ENCODE measurements around the gene CTXN3.
"Not testable (repeated sequence)": the region's sequence is repeated elsewhere in the genome, so short reads cannot be mapped to it uniquely, and the experiment has no call there.

Gene CTXN3

DNA sequence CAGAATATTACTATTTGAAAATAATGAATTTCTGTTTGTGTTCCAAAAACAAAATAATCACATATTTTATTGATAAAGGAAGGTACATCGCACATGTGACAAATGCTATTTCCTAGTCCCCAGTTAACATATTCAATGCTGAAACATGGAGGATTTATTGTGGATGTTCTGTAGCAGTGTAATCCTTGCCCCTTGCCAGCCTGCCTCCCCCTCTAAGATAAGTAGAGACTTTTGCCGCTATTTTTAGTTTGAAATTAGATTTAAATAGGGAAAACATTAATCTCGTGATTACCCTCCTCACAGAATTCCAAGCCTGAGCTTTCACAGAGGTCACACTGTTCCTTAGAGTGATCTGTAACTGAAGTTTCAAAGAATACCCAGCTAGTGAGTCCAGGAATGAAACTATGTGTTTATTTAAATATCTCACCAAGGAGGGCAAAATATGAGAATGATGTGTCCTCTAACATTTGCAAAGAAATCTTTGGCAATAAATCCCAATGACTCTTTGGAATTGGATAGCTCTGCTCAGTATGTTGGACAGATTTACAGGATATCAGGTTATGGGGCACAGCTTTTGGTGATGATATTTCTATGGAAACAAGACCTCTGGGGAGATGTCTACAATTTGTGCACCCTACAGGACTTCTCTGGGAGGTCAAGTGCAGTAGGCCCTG is 17.3 kb downstream of the CTXN3 start:
- H3K27ac ChIP-seq: no peak overlapping the region
- TF ChIP-seq, protein P1, sequence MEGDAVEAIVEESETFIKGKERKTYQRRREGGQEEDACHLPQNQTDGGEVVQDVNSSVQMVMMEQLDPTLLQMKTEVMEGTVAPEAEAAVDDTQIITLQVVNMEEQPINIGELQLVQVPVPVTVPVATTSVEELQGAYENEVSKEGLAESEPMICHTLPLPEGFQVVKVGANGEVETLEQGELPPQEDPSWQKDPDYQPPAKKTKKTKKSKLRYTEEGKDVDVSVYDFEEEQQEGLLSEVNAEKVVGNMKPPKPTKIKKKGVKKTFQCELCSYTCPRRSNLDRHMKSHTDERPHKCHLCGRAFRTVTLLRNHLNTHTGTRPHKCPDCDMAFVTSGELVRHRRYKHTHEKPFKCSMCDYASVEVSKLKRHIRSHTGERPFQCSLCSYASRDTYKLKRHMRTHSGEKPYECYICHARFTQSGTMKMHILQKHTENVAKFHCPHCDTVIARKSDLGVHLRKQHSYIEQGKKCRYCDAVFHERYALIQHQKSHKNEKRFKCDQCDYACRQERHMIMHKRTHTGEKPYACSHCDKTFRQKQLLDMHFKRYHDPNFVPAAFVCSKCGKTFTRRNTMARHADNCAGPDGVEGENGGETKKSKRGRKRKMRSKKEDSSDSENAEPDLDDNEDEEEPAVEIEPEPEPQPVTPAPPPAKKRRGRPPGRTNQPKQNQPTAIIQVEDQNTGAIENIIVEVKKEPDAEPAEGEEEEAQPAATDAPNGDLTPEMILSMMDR (IDR thresholded peaks at IDR 0.05): no peak
- TF ChIP-seq ZFX (IDR thresholded peaks at IDR 0.05; ENCODE audit: borderline replicate concordance): no peak

DNA sequence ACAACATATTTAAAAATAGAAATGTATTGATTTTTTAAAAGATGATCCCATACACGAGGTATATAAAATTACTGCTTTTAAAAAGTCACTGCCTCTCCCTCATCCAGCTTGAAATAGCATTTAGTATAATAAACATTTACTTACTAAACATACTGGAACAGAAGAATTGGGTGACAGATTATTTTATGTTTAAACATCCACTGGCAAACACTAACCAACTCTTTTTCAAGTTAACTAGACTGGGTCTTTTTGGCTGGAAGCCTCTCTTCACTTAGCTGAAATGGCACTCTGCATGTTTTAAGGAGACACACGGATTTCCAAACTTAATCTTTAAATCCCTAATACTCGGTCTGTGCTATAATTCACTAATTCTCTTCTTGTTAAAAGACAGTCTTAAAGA is 19.0 kb downstream of the CTXN3 start:
- TF ChIP-seq ZFX (IDR thresholded peaks at IDR 0.05; ENCODE audit: borderline replicate concordance): no peak
- TF ChIP-seq, protein P1 (IDR thresholded peaks at IDR 0.05): no peak
- H3K27ac ChIP-seq: peak overlapping the region; percentile 59

DNA sequence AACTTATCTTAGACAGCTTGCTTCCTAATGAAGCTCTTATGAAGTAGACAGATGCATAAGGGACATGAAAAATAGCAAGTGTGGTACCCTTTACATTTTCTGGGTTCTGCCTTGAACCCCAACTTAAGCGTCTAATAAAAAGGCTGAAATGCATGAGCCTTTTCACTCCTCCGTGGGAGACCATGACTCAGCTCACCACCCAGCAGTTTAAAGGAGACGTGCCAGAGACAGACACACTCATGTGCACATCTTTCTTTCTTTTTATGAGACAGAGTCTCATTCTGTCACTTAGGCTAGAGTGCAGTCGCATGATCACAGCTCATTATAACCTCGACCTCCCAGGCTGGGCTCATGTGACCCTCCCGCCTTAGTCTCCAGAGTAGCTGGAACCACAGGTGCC is 22.3 kb downstream of the CTXN3 start:
- TF ChIP-seq ZFX (IDR thresholded peaks at IDR 0.05; ENCODE audit: borderline replicate concordance): no peak
- TF ChIP-seq, protein P1 (IDR thresholded peaks at IDR 0.05): no peak
- H3K27ac ChIP-seq: no peak overlapping the region

DNA sequence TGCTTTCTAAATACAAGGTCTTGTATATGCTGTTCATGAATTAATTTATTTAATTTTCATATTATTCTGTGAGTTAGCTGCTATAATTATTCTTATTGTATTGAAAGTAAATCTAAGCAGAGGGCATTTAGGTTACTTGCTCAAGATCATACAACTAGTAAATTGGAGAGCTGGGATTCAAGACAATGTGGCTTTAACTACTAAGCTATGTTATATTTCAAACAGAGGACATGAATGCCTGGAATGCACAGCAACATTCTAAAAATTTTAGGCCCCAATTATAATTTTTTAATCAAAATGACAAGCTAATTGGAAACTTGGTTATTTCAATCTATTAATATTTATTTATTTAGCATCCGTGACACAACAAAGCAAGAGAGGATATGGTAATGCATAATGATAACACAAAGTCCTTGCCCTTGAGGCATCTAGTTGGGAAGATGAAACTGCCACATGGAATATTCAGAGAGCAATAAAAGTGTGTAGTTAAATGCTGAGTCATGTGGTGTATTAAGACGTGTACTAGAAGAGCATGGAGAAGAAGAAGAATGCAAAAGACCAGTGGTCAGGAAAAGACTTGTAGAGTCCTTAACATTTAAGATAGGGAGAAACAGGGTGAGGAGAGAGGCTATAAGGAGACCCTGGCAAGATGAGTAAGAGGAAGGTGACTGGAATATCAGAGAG is 24.4 kb downstream of the CTXN3 start:
- H3K27ac ChIP-seq: no peak overlapping the region
- no peak for TF ChIP-seq ZFX (IDR thresholded peaks at IDR 0.05; ENCODE audit: borderline replicate concordance)
- TF ChIP-seq, protein P1 (IDR thresholded peaks at IDR 0.05): no peak

DNA sequence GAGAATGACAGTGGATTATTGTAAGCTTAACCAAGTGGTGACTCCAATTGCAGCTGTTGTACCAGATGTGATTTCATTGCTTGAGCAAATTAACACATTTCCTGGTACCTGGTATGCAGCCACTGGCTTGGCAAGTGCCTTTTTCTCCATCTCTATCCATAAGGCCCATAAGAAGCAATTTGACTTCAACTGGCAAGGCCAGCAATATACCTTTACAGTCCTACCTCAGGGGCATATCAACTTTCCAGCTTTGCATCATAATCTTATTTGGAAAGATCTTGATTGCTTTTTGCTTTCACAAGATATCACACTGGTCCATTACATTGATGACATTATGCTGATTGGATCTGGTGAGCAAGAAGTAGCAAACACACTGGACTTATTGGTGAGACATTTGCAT is 28.1 kb downstream of the CTXN3 start:
- H3K27ac ChIP-seq: not testable (repeated sequence)

DNA sequence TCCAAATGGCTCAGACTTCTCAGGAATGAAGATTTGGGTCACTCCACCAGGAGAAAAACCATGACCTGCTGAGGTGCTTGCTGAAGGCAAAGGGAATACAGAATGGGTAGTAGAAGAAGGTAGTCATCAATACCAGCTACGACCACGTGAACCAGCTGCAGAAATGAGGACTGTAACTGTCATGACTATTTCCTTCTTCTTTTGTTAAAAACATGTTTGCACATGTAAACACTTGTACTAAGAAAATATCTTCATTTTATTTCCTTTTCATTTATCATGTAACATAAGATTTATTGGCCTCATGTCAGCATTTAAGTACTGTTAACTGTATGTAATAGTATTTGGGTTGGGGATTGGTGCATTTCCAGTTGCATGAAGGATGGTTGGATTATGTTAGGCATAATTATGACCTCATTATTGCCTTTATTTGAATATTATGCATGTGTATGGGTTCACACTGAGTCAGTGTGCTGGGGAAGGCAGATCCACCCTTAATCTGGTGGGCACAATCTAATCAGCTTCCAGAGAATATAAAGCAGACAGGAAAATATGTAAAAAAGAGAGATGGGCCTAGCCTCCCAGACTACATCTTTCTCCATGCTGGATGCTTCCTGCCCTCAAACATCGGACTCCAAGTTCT is 30.9 kb downstream of the CTXN3 start:
- H3K27ac ChIP-seq: not testable (repeated sequence)

DNA sequence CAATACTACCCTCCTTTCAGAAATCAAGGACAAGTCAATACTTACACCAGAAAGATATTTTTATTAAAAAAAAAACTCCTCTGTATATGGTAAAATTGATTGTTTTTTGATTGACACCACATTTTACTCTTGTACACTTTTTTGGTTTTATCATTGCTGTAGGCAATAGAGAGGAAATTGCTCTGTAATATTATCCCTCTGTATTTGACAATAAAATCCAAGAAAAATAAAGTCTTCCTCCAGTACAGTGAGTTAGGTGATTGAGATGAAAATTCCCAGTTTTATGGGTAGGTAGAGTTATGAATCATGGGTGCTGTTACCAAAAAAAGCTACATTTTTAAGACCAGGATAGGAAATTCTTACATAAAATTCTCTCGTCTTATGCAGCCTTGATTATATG is 31.7 kb downstream of the CTXN3 start:
- no peak overlapping the region for H3K27ac ChIP-seq

DNA sequence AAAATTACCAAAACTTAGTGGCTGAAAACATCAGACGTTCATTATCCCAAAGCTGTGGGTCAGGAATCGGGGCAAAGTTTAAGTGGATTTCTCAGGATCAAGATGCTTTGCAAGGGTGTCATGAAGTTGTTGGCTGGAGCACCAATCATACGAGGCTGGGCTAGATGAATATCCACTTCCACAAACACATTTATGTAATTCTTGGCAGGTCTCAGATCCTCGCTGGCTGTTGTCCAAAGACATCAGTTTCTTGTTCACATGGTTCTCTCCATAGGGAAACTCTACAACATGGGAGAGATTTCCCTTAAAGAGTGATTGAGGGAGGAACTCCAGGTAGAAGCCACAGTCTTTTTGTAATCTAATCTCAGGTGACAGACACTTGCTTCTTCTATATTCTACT is 34.1 kb downstream of the CTXN3 start:
- TF ChIP-seq, protein P1 (IDR thresholded peaks at IDR 0.05): no peak
- TF ChIP-seq ZFX (IDR thresholded peaks at IDR 0.05; ENCODE audit: borderline replicate concordance): no peak
- H3K27ac ChIP-seq: no peak overlapping the region

More for the DNA sequence above, 31.7 kb downstream of the CTXN3 start:
- no peak for TF ChIP-seq ZFX (IDR thresholded peaks at IDR 0.05; ENCODE audit: borderline replicate concordance)
- TF ChIP-seq, protein P1 (IDR thresholded peaks at IDR 0.05): no peak
